ENCODE data around the gene RHBDD3.

RHBDD3 gene

DNA sequence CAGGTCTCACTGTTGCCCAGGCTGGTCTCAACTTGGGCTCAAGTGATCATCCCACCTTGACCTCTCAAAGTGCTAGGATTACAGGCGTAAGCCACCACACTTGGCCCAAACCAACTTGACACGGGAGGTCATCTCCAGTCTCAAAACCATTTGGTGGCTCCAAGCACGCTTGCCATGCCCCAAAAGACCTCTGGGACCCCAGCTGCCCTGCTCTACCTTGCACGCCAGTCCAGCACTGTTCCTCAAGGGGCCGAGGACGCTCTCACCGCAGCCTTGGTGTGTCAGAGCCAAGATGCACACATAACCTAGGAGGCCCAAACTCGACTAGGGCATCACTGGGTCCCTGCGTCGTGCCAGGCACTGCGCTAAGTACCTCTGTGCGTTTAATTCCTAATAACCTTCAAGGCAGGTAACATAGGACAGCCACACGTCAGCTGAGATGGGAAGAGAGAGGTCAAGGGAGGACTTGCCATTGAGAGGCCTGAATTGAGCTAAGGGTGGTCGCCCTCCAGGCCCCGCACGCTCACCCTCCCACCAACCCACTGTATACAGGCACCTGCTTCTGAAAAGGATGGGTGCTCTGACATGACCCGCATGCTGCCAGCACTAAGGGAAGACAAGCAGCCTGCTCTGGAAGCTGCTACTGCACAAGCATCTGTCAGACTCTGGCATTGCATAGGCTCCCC is 34.1 kb upstream of the RHBDD3 start:
- no peak overlapping the region for H3K27ac ChIP-seq
- no peak for DNase-seq
- peaks cover 44% of the 10 kb centered on the region for H3K36me3 ChIP-seq

DNA sequence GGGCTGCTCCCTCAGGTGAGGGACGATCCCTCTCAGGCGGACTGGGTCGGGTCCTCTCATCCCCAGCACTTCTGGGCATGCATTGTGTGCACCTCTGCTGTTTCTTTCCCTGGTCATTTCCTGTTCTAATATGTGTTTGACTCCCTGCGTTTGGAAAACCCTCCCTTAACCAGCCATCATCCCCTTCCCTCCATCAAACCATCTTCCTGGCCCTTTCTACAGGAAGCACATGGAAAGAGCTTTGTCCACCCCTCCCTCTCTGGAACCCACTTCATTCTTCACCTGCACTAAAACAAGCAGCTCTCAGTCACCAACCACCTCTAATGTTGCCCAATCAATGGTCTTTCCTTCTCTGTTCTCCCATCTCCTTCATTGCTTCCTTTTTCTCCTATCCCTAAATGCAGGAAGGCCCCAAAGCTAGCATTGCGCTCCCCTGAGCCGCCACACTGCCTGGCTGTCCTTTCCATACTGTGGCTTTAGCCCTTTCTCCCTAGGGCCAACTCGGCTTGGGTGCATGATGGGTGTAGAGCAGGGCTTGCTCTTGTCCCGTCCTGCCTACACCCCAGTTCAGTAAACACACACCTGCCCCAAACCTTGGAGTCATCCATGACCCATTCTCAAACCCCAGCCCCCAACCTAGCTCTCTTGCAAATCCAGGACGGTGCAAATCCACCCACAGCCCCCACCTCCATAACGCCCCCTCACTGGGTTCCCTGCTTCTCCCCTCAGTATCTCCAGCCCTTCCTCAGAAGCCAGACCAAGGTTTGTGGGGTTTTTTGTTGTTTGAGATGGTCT is 33.2 kb upstream of the RHBDD3 start:
- no peak for DNase-seq
- H3K27me3 ChIP-seq (ENCODE audit: insufficient read depth, low read depth, severe bottlenecking) = no peaks in the 10 kb centered on the region
- no peak overlapping the region for H3K27ac ChIP-seq
- no peak overlapping the region for H3K4me3 ChIP-seq (ENCODE audit: low read depth, low read length)
- peaks cover 53% of the 10 kb centered on the region for H3K36me3 ChIP-seq
- TF ChIP-seq, protein P1, sequence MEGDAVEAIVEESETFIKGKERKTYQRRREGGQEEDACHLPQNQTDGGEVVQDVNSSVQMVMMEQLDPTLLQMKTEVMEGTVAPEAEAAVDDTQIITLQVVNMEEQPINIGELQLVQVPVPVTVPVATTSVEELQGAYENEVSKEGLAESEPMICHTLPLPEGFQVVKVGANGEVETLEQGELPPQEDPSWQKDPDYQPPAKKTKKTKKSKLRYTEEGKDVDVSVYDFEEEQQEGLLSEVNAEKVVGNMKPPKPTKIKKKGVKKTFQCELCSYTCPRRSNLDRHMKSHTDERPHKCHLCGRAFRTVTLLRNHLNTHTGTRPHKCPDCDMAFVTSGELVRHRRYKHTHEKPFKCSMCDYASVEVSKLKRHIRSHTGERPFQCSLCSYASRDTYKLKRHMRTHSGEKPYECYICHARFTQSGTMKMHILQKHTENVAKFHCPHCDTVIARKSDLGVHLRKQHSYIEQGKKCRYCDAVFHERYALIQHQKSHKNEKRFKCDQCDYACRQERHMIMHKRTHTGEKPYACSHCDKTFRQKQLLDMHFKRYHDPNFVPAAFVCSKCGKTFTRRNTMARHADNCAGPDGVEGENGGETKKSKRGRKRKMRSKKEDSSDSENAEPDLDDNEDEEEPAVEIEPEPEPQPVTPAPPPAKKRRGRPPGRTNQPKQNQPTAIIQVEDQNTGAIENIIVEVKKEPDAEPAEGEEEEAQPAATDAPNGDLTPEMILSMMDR (IDR thresholded peaks at IDR 0.05; ENCODE audit: low read depth, low read length) = no peak
- H3K9me3 ChIP-seq (ENCODE audit: severe bottlenecking) = no peaks in the 10 kb centered on the region

More for the DNA sequence above, 34.1 kb upstream of the RHBDD3 start:
- TF ChIP-seq, protein P1 (IDR thresholded peaks at IDR 0.05; ENCODE audit: low read depth, low read length) = no peak
- H3K4me3 ChIP-seq (ENCODE audit: low read depth, low read length) = no peak overlapping the region
- H3K9me3 ChIP-seq (ENCODE audit: severe bottlenecking) = no peaks in the 10 kb centered on the region
- H3K27me3 ChIP-seq (ENCODE audit: insufficient read depth, low read depth, severe bottlenecking) = no peaks in the 10 kb centered on the region

DNA sequence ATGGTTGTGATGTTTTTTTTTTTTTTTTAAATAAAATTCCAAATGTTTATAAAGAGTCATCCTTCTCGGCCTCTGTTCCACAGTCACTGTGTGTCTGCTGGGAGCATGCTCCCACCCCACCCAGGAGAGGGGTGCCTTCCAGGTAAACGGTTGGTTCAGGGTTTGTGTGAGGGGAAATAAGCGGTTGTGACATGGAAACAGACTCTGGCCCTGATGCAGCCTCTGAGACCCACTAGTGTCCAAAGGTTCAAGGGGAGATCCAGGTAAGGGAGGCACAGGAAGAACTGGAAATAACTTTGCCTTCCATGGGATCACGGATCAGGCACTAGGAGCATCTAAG is 32.7 kb upstream of the RHBDD3 start:
- TF ChIP-seq, protein P1 (IDR thresholded peaks at IDR 0.05; ENCODE audit: low read depth, low read length) = no peak
- Histone ChIP-seq H3K4me3 (ENCODE audit: low read depth, low read length) (no peak overlapping the region), H3K27ac (no peak overlapping the region), H3K27me3 (ENCODE audit: insufficient read depth, low read depth, severe bottlenecking) (no peaks in the 10 kb centered on the region), H3K36me3 (peaks cover 59% of the 10 kb centered on the region), H3K9me3 (ENCODE audit: severe bottlenecking) (no peaks in the 10 kb centered on the region)
- DNase-seq = no peak

DNA sequence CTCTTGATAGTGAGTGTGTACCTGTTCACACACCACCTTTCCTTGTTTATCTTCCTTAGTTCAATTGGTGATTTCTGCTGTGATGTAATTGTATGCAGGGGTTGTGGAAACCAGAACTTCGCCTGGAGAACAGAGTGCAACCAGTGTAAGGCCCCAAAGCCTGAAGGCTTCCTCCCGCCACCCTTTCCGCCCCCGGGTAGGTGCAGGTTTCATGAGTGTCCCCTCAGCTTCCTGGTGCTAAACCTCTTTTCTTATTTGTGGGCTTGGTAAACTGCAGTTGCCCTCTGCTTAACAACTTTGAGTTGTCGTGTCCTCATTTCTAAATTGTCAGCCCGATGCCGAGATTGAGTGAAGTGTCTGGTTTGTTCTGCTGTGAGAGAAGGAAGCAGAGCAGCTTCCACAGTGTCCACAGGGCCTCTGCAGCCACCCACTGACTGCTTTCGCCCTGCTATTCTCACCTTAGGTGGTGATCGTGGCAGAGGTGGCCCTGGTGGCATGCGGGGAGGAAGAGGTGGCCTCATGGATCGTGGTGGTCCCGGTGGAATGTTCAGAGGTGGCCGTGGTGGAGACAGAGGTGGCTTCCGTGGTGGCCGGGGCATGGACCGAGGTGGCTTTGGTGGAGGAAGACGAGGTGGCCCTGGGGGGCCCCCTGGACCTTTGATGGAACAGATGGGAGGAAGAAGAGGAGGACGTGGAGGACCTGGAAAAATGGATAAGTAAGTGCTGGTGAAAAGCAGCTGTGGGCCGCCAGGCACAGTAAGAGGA is 31.5 kb upstream of the RHBDD3 start:
- DNase-seq = no peak
- TF ChIP-seq, protein P1 (IDR thresholded peaks at IDR 0.05; ENCODE audit: low read depth, low read length) = no peak
- H3K4me3 ChIP-seq (ENCODE audit: low read depth, low read length) = no peak overlapping the region
- no peaks in the 10 kb centered on the region for H3K9me3 ChIP-seq (ENCODE audit: severe bottlenecking)
- H3K27ac ChIP-seq = no peak overlapping the region
- peaks cover 70% of the 10 kb centered on the region for H3K36me3 ChIP-seq
- no peaks in the 10 kb centered on the region for H3K27me3 ChIP-seq (ENCODE audit: insufficient read depth, low read depth, severe bottlenecking)

DNA sequence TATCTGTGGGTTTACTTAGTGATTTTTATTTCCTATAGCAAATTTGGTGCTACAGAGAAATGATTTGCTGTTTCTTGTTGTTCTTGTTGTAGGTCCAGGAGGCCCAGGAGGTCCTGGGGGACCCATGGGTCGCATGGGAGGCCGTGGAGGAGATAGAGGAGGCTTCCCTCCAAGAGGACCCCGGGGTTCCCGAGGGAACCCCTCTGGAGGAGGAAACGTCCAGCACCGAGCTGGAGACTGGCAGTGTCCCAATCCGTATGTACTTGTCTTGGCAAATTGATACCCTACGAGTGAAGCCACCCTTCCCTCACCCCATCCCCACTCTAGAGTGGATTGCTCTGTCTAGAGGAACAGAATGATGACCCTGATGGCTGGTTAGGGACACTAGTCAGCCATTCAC is 30.9 kb upstream of the RHBDD3 start:
- no peak for DNase-seq
- Histone ChIP-seq H3K4me3 (ENCODE audit: low read depth, low read length) (no peak overlapping the region), H3K27ac (no peak overlapping the region), H3K36me3 (peaks cover 77% of the 10 kb centered on the region), H3K27me3 (ENCODE audit: insufficient read depth, low read depth, severe bottlenecking) (no peaks in the 10 kb centered on the region), H3K9me3 (ENCODE audit: severe bottlenecking) (no peaks in the 10 kb centered on the region)
- TF ChIP-seq, protein P1 (IDR thresholded peaks at IDR 0.05; ENCODE audit: low read depth, low read length) = no peak

Data from WERI-Rb-1 (cell line).